Glomerular visceral epithelial cell (primary cell): ENCODE data around the gene MBNL1.
A peak's percentile ranks its signal among the peaks of the same experiment; 100 is the strongest.

Experiments
- DNase-seq: peaks from one replicate; pipeline ENCODE4 v3.0.0-alpha.2; 2016; ENCODE audit errors: extremely low spot score

MBNL1 gene

GRCh38 chr3:152486364-152486763 is 217.6 kb downstream of the MBNL1 start:
- DNase-seq: no peak

GRCh38 chr3:152488449-152488848 is 219.7 kb downstream of the MBNL1 start:
- no peak for DNase-seq

- DNase-seq: no peak
Observed at GRCh38 chr3:152491922-152492321, 223.2 kb downstream of the MBNL1 start.

GRCh38 chr3:152496286-152496685 is 227.6 kb downstream of the MBNL1 start:
- DNase-seq: no peak

GRCh38 chr3:152496716-152497115 is 228.0 kb downstream of the MBNL1 start:
- DNase-seq: no peak

- no peak for DNase-seq
Observed at GRCh38 chr3:152497457-152497856, 228.7 kb downstream of the MBNL1 start.

- no peak for DNase-seq
Observed at GRCh38 chr3:152497890-152498289, 229.2 kb downstream of the MBNL1 start.

- DNase-seq: no peak
Observed at GRCh38 chr3:152499791-152500385, 231.2 kb downstream of the MBNL1 start.

GRCh38 chr3:152505926-152506325 is 237.2 kb downstream of the MBNL1 start:
- DNase-seq: no peak

GRCh38 chr3:152508705-152509104 is 240.0 kb downstream of the MBNL1 start:
- DNase-seq: peak; percentile 2

- no peak for DNase-seq
Observed at GRCh38 chr3:152511904-152512303, 243.2 kb downstream of the MBNL1 start.

GRCh38 chr3:152513301-152513960 is 244.7 kb downstream of the MBNL1 start:
- no peak for DNase-seq
